HPDE6-E6E7 (cell line): ENCODE data around the gene CDC42BPA.
"Not testable (repeated sequence)": the region's sequence is repeated elsewhere in the genome, so short reads cannot be mapped to it uniquely, and the experiment has no call there.

Source experiments
- DNase-seq: peaks from one replicate; pipeline ENCODE4 v3.0.0; 2011; ENCODE audit warnings: missing footprints; ENCODE audit errors: extremely low spot score

Gene CDC42BPA

GRCh38 chr1:227069490-227069889 is 248.8 kb downstream of the CDC42BPA start:
- DNase-seq: no peak

GRCh38 chr1:227068883-227069282 is 249.4 kb downstream of the CDC42BPA start:
- DNase-seq: no peak

- DNase-seq: no peak
Measured at GRCh38 chr1:227066999-227067398, 251.3 kb downstream of the CDC42BPA start.

- no peak for DNase-seq
Measured at GRCh38 chr1:227065311-227065710, 253.0 kb downstream of the CDC42BPA start.

GRCh38 chr1:227062306-227062705 is 256.0 kb downstream of the CDC42BPA start:
- no peak for DNase-seq

GRCh38 chr1:227059076-227059475 is 259.2 kb downstream of the CDC42BPA start:
- no peak for DNase-seq

- DNase-seq: peak; percentile 40
Measured at GRCh38 chr1:227058321-227058751, 260.0 kb downstream of the CDC42BPA start.

- no peak for DNase-seq
Measured at GRCh38 chr1:227049253-227049652, 269.0 kb downstream of the CDC42BPA start.

- DNase-seq: no peak
Measured at GRCh38 chr1:227043755-227044154, 274.5 kb downstream of the CDC42BPA start.

- DNase-seq: no peak
Measured at GRCh38 chr1:227042292-227042691, 276.0 kb downstream of the CDC42BPA start.

- no peak for DNase-seq
Measured at GRCh38 chr1:227038401-227038800, 279.9 kb downstream of the CDC42BPA start.

- DNase-seq: no peak
Measured at GRCh38 chr1:227037121-227037520, 281.2 kb downstream of the CDC42BPA start.

- DNase-seq: no peak
Measured at GRCh38 chr1:227035316-227035715, 283.0 kb downstream of the CDC42BPA start.

- no peak for DNase-seq
Measured at GRCh38 chr1:227033880-227034279, 284.4 kb downstream of the CDC42BPA start.

GRCh38 chr1:227032396-227032795 is 285.9 kb downstream of the CDC42BPA start:
- no peak for DNase-seq

- no peak for DNase-seq
Measured at GRCh38 chr1:227016990-227017389, 301.3 kb downstream of the CDC42BPA start.

- no peak for DNase-seq
Measured at GRCh38 chr1:227010645-227011044, 307.6 kb downstream of the CDC42BPA start.

GRCh38 chr1:227009937-227010336 is 308.4 kb downstream of the CDC42BPA start:
- no peak for DNase-seq

- no peak for DNase-seq
Measured at GRCh38 chr1:227006226-227006796, 312.0 kb downstream of the CDC42BPA start.

- DNase-seq: no peak
Measured at GRCh38 chr1:227004796-227005195, 313.5 kb downstream of the CDC42BPA start.

GRCh38 chr1:227003165-227003564 is 315.1 kb downstream of the CDC42BPA start:
- no peak for DNase-seq

GRCh38 chr1:227002531-227003049 is 315.7 kb downstream of the CDC42BPA start:
- DNase-seq: no peak

GRCh38 chr1:226999579-226999978 is 318.7 kb downstream of the CDC42BPA start:
- not testable (repeated sequence) for DNase-seq
